22Rv1 (cell line): Measurements from ENCODE around the gene HOXC13.

ENCODE experiments used
- ZFX ChIP-seq: fragments of 450-650 bp; IDR thresholded peaks from 2 replicates; pipeline ENCODE4 v1.6.1; 2017; ENCODE audit warnings: antibody characterized with exemption, borderline replicate concordance
- TF ChIP-seq, protein P1 (sequence below): fragments of 450-650 bp; IDR thresholded peaks from 2 replicates; pipeline ENCODE4 v1.5.1; 2017; ENCODE audit warnings: mild to moderate bottlenecking

DNA sequence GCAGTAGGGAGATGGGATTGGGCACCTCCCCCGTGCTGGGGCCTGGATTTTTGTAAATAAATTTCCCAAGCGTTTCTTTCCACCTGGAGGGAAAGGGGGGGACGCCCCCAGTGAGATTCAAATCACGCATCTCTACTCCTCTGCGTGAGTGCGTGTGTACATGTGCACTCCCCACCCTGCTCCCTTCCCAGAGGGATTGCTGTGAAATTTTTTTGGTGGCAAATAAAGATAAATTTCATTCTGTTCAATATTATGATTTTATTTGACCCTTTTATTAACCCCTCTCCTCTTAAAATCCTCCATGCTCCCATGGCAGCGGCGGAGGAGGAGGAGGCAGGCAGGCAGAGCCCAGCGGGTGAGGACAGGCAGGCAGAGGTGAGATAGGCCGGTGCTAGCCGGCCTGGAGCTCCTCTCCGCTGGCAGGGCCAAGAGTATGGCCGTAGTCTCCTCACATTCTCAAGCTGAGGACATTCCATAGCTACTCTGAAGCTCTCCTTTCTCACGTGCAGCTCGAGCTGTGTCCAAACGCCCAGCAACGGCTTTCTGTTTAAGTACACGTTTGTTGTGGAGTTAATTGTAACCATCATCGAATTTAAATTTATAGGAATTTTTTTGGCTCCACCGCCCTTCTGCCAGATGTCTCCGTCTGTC, 37.7 kb downstream of the HOXC13 start:
- TF ChIP-seq, protein P1, sequence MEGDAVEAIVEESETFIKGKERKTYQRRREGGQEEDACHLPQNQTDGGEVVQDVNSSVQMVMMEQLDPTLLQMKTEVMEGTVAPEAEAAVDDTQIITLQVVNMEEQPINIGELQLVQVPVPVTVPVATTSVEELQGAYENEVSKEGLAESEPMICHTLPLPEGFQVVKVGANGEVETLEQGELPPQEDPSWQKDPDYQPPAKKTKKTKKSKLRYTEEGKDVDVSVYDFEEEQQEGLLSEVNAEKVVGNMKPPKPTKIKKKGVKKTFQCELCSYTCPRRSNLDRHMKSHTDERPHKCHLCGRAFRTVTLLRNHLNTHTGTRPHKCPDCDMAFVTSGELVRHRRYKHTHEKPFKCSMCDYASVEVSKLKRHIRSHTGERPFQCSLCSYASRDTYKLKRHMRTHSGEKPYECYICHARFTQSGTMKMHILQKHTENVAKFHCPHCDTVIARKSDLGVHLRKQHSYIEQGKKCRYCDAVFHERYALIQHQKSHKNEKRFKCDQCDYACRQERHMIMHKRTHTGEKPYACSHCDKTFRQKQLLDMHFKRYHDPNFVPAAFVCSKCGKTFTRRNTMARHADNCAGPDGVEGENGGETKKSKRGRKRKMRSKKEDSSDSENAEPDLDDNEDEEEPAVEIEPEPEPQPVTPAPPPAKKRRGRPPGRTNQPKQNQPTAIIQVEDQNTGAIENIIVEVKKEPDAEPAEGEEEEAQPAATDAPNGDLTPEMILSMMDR = no peak
- TF ChIP-seq ZFX = no peak
